PC-9 (cell line): ENCODE measurements around the gene RAMACL.

Experiments
- EZH2 ChIP-seq: fragments of 200-600 bp; sonication (generic); IDR thresholded peaks from 2 replicates; pipeline ENCODE4 v1.8.0; 2017; ENCODE audit warnings: antibody characterized with exemption, low read depth
- TF ChIP-seq, protein P1 (sequence below): fragments of 200-600 bp; sonication (generic); conservative IDR thresholded peaks from 2 replicates; pipeline ENCODE4 v1.6.1; 2017; ENCODE audit warnings: mixed run types, antibody characterized with exemption, mild to moderate bottlenecking, moderate library complexity

- TF ChIP-seq, protein P1, sequence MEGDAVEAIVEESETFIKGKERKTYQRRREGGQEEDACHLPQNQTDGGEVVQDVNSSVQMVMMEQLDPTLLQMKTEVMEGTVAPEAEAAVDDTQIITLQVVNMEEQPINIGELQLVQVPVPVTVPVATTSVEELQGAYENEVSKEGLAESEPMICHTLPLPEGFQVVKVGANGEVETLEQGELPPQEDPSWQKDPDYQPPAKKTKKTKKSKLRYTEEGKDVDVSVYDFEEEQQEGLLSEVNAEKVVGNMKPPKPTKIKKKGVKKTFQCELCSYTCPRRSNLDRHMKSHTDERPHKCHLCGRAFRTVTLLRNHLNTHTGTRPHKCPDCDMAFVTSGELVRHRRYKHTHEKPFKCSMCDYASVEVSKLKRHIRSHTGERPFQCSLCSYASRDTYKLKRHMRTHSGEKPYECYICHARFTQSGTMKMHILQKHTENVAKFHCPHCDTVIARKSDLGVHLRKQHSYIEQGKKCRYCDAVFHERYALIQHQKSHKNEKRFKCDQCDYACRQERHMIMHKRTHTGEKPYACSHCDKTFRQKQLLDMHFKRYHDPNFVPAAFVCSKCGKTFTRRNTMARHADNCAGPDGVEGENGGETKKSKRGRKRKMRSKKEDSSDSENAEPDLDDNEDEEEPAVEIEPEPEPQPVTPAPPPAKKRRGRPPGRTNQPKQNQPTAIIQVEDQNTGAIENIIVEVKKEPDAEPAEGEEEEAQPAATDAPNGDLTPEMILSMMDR: no peak
- no peak for TF ChIP-seq EZH2
Measured at GRCh38 chr6:166554316-166554715, 32.2 kb downstream of the RAMACL start.
